ENCODE measurements around the gene PGAP2.
"Not testable (repeated sequence)": the region's sequence is repeated elsewhere in the genome, so short reads cannot be mapped to it uniquely, and the experiment has no call there.

PGAP2 gene

GRCh38 chr11:3782963-3783362 is 25.4 kb upstream of the PGAP2 start:
- no peak for DNase-seq (ENCODE audit: low read depth)
- no peak overlapping the region for H3K4me3 ChIP-seq (ENCODE audit: low read length)
- TF ChIP-seq CTCF (conservative IDR thresholded peaks at IDR 0.05; ENCODE audit: low read depth, low read length) = no peak

- DNase-seq (ENCODE audit: low read depth) = no peak
- no peak overlapping the region for H3K4me3 ChIP-seq (ENCODE audit: low read length)
- TF ChIP-seq CTCF (conservative IDR thresholded peaks at IDR 0.05; ENCODE audit: low read depth, low read length) = no peak
Measured at GRCh38 chr11:3783611-3784010, 24.7 kb upstream of the PGAP2 start.

GRCh38 chr11:3786781-3787428 is 21.5 kb upstream of the PGAP2 start:
- H3K4me3 ChIP-seq (ENCODE audit: low read length) = no peak overlapping the region
- no peak for DNase-seq (ENCODE audit: low read depth)
- no peak for TF ChIP-seq CTCF (conservative IDR thresholded peaks at IDR 0.05; ENCODE audit: low read depth, low read length)

DNA sequence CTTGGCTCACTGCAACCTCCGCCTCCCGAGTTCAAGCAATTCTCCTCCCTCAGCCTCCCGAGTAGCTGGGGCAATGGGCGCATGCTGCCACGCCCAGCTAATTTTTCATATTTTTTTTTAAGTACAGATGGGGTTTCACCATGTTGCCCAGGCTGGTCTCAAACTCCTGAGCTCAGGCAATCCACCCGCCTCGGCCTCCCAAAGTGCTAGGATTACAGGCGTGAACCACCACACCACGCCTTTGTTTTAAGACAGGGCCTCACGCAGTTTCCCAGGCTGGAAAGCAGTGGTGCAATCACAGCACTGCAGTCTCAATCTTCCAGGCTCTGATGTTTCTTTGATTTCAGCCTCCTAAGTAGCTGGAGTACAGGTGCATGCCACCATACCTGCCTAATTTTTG is 14.0 kb upstream of the PGAP2 start:
- not testable (repeated sequence) for DNase-seq (ENCODE audit: low read depth); H3K4me3 ChIP-seq (ENCODE audit: low read length)

DNA sequence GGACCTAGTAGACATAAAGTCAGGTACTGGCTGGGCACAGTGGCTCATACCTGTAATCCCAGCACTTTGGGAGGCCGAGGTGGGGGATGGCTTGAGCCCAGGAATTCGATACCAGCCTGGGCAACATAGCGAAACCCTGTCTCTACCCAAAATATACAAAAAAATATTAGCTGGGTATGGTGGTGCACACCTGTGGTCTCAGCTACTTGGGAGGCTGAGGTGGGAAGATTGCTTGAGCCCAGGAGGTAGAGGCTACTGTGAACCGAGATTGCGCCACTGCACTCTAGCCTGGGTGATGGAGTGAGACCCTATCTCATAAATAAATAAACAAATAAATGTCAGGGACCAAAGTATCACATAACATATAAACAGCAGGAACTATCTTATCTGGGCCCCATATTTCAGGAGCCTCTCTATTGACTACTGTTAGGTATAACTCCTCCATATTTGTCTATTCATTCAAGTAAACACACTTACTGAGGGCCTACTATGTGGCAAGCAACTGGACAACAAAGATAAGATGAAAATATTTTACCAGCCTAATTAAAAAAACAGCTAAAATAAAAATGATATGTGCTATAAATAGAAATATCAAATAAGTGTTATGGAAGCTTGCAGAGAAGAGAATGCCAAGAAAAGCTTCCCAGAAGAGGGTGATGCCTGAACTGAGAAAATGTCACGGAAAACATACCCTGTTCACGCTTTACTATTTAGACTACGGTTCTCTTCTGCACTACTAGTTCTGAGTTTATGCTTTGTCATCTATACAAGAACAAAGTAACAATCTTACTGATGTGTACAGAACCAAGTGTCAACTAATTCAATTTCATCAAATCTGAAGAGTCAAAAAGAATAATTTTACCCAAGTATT is 13.0 kb upstream of the PGAP2 start:
- H3K4me3 ChIP-seq (ENCODE audit: low read length) = peak overlapping the region; percentile 98
- DNase-seq (ENCODE audit: low read depth) = no peak
- TF ChIP-seq CTCF (conservative IDR thresholded peaks at IDR 0.05; ENCODE audit: low read depth, low read length) = no peak

DNA sequence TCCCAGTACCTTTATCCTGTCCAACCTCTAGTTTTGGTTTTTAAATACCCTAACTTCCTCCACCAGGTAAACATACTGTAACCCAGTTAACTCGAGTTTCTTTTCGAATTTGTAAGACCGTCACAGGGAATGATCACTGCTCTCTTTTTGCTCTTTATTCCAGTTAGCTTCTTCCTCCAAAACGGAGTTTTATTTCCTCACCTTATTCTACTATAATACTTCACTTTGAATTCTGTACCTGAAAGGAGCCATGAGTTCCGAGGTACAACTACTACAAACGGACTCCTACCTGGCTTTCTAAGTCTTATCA is 12.4 kb upstream of the PGAP2 start:
- no peak for TF ChIP-seq CTCF (conservative IDR thresholded peaks at IDR 0.05; ENCODE audit: low read depth, low read length)
- peak overlapping the region; percentile 98 for H3K4me3 ChIP-seq (ENCODE audit: low read length)
- no peak for DNase-seq (ENCODE audit: low read depth)

- H3K4me3 ChIP-seq (ENCODE audit: low read length) = peak overlapping the region; percentile 98
- TF ChIP-seq CTCF (conservative IDR thresholded peaks at IDR 0.05; ENCODE audit: low read depth, low read length) = no peak
- DNase-seq (ENCODE audit: low read depth) = no peak
Measured at GRCh38 chr11:3796346-3796745, 12.0 kb upstream of the PGAP2 start.

Measured in retinal pigment epithelial cell (primary cell).